NK-92 (cell line): ENCODE results near the gene ZNF362.

Experiments
- DNase-seq: peaks from one replicate; lab custom pipeline; 2025; ENCODE audit not compliant: unreplicated experiment; lab: John Stamatoyannopoulos, UW

ZNF362 gene

DNA sequence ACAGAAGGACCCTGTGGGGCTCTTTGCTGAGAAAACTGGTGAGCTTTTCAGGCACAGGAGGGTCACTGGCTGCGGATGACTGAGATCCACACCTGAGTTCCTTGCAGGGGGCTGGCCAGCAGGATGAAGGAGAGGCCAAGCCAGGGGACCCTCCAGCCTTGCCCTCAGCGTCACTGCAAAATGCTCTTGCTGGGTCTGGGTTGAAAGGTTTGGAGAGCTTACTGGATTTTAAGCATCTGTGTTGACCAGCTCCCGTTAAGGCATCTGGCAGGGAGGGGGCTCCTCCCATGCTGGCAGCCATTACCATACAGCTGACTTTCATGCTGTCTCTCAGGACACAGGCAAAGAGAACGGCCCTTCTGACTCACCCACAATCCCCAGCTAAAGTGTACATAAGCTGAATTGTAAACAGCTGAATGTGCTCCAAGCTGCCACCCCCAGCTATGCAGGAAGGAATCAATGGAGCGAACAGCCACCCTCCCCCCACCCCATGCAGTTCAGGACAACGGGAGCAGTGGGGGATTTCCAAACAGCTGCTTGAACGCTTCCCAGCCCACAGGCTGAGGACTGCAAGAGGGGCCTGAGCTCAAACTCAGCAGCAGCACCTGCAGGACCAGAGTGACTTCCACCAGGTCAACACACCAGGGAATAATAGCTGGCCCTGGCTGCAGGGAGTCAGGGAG, 85.9 kb downstream of the ZNF362 start:
- DNase-seq: no peak

GRCh38 chr1:33343539-33343938, 87.2 kb downstream of the ZNF362 start:
- no peak for DNase-seq

DNA sequence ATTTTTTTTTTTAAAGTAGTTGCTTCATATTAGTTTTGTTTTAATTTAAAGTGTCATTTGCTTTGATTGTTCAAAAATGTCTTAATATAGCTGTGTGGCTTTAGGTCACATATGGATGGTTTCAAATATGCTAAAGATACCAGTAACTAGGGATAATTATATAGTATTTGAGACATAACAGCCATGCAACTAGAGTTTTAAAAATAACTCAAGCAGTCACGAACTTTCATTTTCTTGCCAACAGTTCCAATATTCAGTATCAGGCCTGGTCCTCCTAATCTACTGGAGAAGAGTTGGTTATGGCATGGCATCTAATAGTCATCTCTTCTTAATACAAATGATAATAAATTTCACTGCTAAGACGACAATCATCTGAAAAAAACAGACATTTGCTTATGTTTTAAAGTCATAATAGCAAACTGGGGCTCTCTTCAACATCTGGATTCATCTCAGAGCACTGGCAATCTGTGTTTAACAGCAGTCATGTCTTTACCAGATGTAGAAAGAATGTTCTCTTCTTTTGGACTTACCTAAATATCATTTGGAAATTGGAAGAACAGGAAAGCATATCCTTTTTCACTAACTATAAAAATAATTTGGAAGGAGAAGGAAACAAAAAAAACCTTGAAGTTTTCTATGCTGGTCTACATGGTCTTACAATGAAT, 88.7 kb downstream of the ZNF362 start:
- no peak for DNase-seq

- DNase-seq: no peak
Observed at GRCh38 chr1:33346533-33346926, 90.2 kb downstream of the ZNF362 start.

DNA sequence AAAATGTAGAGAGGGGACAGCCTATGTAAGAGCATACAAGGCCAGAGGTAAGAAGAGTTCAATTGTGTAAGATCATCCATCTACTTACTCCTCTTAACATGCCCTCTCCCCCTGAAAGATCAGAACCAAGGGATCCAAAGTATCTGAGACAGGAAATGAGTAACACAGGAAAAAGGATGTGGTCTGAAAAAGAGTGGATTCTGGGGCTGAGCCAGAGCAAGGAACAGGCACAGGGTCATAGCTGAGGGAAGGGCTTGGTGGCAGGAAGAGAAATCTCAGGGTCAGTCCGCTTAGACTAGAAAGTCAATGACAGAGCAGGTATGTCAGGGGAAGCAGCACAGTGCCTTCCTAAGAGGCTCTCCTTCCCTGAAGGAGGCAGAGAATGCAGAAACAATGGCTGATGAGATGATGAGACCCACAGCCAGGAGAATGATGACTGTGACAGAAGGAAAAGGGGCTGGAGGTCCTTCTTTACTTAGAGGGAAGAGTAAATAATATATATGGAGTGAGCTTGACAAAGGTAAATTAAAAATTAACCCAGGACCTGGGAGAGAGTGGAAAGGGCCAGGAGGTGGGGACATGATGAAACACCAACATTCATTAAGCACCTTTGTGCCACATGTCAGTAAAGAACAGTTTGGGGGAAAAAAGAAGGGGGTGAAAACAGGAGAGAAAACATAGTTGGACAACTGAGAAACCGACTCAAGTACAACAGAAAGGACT, 90.8 kb downstream of the ZNF362 start:
- no peak for DNase-seq

DNA sequence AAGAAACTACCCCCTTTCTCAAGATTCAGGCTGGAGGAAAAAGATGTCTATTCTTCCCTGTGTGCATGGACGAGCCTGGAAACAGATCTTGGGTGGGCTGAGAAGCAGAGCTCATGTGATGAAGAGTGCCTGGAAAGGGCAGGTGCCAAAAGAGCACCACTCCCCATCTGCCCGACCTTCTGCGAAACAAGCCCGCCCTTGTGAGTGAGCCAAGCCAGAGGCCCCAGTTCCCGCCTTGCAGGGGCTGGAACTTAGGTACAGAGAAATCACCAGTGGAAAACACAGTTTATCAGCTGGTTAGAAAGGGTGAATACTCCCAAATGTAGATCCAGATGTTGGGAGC, 91.3 kb downstream of the ZNF362 start:
- DNase-seq: no peak

- no peak for DNase-seq
Observed at GRCh38 chr1:33348194-33348593, 91.9 kb downstream of the ZNF362 start.

DNA sequence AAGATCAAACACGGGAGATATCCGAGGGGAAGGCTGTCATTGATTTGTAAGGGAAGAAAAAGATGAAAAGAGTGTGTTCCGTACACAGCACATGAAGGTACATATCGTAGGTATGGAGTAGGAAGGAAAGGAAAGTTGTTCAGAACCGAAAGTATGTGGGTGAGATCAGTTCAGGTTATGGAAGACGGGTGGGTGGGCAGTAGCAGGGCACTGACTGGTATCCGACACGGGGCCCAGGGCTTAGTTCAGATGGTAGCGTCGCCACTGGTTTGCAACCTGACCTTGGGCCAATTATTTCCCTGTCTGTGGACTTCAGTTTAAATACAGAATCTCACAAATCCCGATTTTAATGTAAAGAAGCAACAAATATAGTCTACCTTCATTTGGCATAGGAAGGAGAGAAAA, 92.4 kb downstream of the ZNF362 start:
- no peak for DNase-seq

GRCh38 chr1:33349081-33349759, 92.9 kb downstream of the ZNF362 start:
- DNase-seq: no peak

DNA sequence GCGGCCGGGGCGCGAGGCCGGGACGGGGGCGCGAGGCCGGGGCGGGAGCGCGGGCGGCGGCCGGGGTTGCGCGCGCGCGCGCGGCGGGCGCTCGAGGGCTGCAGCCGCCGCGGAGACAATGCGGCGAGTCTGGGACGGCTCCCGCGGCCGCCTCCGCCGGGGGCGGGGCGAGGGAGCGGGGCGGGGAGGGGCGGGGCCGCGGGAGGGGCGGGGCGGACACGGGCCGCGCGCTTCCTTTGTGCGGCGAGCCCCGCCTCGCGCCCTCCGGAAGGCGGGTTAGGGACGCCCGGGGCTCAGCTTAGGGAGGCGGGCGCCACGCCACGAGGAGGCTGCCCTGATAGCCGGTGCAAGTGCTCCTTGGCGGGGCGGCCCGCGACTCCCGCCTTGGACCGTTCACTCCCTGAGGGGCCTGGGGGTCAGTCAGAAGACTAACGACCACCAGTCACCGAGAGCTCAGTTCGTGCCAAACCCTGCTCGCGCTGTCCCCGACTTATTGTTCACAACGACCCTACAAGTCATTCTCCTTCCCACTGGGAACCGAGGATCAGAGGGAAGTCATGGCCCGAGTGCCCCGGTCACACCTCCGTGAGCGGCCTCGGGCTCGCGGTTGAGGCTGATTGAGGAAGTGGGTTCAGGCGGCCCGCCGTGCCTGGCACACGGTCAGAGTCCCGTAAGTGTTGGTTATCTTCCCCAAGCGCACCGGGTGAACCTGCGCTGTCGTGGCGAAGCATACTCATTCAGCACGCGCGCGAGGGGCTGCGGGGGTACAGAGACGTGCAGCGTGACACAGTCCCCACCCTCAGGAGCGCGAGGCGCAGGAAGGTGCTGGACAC, 93.7 kb downstream of the ZNF362 start:
- DNase-seq: no peak
